Nephron progenitor cell (in vitro differentiated cells): ENCODE measurements around the gene ZDHHC8.

Experiments
- DNase-seq: peaks from one replicate; pipeline ENCODE4 v3.0.0; 2021
- H3K27ac Mint-ChIP-seq: 2 replicates; pipeline ENCODE4 v1.8.0; 2021; ENCODE audit warnings: mild to moderate bottlenecking, moderate library complexity, mixed read lengths
- H3K27me3 Mint-ChIP-seq: 2 replicates; pipeline ENCODE4 v1.8.0; 2021; ENCODE audit warnings: mild to moderate bottlenecking, low read depth, mixed read lengths; ENCODE audit not compliant: poor library complexity
- H3K36me3 Mint-ChIP-seq: 2 replicates; pipeline ENCODE4 v1.8.0; 2021; ENCODE audit warnings: low read depth, mixed read lengths
- H3K4me1 Mint-ChIP-seq: 2 replicates; pipeline ENCODE4 v1.8.0; 2021; ENCODE audit warnings: mixed read lengths
- H3K4me3 Mint-ChIP-seq: 2 replicates; pipeline ENCODE4 v1.8.0; 2021; ENCODE audit warnings: mild to moderate bottlenecking, moderate library complexity, mixed read lengths
- H3K9me3 Mint-ChIP-seq: 2 replicates; pipeline ENCODE4 v1.8.0; 2021; ENCODE audit warnings: mild to moderate bottlenecking, moderate library complexity, mixed read lengths
- CTCF ChIP-seq: fragments of 200-600 bp; sonication (generic); IDR thresholded peaks from 2 replicates; pipeline ENCODE4 v1.5.0; 2021; ENCODE audit warnings: antibody characterized with exemption

Gene ZDHHC8

GRCh38 chr22:20155330-20156041 lies 23.9 kb downstream of the ZDHHC8 start:
- Mint-ChIP-seq H3K36me3 (no peaks in the 10 kb centered on the region), H3K4me1 (peaks cover 26% of the 10 kb centered on the region), H3K4me3 (no peak overlapping the region), H3K27me3 (peaks cover 13% of the 10 kb centered on the region), H3K9me3 (no peaks in the 10 kb centered on the region), H3K27ac (no peak overlapping the region)
- no peak for DNase-seq
- no peak for TF ChIP-seq CTCF

DNA sequence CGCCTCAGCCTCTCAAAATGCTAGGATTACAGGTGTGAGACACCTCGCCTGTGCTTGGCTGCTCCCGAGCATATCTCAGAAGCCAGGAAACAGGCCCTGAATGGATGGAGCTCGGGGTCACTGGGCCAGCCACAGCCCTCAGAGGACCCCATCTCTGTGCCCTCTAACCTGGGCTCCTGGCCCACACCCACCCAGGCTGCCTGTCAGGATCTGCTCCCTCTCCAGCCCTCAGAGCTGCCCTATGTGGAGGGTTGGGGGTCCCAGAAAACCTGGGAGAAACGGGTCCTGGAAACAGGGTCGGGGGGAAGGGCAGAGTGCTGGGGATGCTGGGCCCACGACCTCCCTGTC lies 24.4 kb downstream of the ZDHHC8 start:
- Mint-ChIP-seq H3K9me3 (no peaks in the 10 kb centered on the region), H3K36me3 (no peaks in the 10 kb centered on the region), H3K27me3 (peaks cover 16% of the 10 kb centered on the region), H3K4me3 (no peak overlapping the region), H3K4me1 (peaks cover 26% of the 10 kb centered on the region), H3K27ac (no peak overlapping the region)
- DNase-seq = no peak
- no peak for TF ChIP-seq CTCF

DNA sequence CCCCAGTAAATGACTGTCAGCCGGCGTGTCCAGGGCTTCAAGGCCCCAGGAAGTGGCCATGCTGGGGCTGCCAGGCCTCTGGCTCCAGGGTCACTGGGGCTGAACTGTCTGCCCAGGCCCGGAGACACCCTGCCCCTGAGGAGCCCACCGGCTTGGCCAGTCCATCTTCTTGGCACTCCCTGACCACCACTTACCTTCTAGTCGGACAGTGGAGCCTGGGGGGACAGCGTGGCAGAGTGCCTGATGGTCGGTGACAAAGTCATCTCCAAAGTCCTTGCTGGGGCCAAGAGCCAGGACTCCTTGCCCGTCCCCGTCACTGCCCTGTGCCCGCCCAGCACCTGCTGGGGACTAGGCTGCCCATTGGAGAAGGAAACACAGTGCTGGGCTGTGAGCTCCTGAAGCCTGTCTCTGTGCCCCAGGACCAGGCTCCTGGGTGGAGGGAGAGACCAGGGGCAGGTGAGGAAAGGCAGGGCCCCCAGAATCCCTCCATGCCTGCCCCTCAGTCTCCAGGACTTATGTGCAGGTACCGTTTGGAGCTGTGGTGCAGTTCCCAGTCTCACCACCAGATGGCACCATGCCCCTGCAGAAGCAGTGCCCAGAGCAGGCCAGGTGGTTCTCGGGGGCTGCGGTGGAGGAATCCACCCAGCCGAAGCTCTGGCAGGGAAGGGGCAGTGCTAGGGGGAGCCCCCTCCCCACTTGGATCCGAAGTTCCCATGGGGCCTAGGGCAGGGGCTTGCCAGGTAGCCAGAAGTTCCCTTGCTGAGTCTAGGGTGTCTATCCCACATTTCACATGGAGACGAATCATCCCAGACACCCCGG lies 25.2 kb downstream of the ZDHHC8 start:
- DNase-seq = peak; percentile 97
- Mint-ChIP-seq H3K4me1 (peaks cover 26% of the 10 kb centered on the region), H3K27me3 (peaks cover 21% of the 10 kb centered on the region), H3K9me3 (no peaks in the 10 kb centered on the region), H3K36me3 (no peaks in the 10 kb centered on the region), H3K4me3 (no peak overlapping the region), H3K27ac (no peak overlapping the region)
- peak; percentile 97 for TF ChIP-seq CTCF

DNA sequence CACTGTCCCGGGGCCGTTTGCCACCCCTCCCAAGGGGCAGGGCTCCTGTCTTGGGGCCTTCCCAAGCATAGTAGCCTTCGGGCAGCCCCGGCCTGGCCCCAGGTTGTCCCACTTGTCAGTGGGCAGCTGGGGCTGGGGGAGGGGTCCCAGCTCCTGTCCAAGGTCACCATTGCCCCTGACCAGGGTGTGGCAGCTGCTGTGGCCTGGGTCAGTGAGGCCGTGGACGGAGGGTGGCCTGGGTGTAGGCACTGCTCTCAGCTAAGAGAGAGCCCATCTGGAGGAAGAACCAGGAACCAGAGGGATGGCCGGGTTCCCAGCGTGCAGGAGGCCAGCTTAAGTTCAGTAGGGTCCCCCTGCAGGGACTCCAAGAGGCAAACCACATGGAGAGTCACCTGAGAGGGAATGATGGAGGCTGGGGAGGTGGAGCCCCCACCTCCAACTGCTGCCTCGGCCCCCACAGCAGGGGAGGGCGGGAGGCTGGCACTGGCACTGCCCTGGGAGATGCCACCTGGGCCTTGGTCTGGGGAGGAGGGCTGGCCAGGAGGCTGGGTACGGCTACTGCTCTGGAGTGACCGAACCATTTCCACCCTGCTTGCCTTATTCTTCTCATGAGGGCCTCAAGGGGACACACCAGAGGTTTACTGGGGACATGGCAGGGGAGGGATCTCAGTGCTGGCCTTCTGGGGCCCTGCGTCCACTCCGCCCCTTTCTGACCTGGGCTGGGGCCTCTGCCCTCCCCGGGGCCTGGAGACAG lies 26.0 kb downstream of the ZDHHC8 start:
- peaks cover 26% of the 10 kb centered on the region for H3K4me1 Mint-ChIP-seq
- H3K27ac Mint-ChIP-seq = no peak overlapping the region
- peaks cover 22% of the 10 kb centered on the region for H3K27me3 Mint-ChIP-seq
- H3K9me3 Mint-ChIP-seq = no peaks in the 10 kb centered on the region
- no peak for TF ChIP-seq CTCF
- DNase-seq = no peak
- no peaks in the 10 kb centered on the region for H3K36me3 Mint-ChIP-seq
- no peak overlapping the region for H3K4me3 Mint-ChIP-seq

DNA sequence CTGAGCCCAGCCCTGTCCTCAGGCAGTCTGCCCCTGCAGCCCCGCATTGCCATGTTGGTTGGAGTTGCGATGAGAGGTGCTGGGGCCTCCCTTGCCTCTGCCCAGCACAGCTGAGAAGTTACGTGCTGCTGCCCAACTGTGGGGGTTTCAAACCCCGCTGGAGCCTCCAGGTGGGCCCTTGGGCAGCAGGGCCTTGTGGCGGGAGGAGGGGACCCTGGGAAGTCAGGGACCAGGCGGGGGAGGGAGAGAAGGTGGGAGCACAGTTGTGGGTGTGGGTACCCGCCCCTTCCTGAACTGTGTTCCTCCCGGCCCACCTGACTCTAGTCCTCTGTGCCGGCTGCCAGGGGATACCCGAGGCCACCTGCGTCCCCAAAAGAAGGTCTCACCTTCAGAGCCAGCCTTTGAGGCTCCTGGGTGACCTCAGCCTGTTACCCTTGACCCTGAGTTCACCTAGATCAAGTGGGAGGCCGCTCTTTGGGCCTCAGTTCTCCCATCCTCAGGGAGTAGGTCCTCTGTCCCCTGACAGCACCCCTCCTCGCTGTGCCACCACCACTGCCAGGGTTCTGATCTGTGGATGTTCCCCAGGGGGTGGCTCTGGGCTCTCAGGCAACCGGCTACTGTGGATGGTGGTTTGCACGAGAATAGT lies 26.9 kb downstream of the ZDHHC8 start:
- no peaks in the 10 kb centered on the region for H3K9me3 Mint-ChIP-seq
- no peak overlapping the region for H3K27ac Mint-ChIP-seq
- no peak for DNase-seq
- no peaks in the 10 kb centered on the region for H3K36me3 Mint-ChIP-seq
- peaks cover 19% of the 10 kb centered on the region for H3K4me1 Mint-ChIP-seq
- TF ChIP-seq CTCF = no peak
- peaks cover 21% of the 10 kb centered on the region for H3K27me3 Mint-ChIP-seq
- no peak overlapping the region for H3K4me3 Mint-ChIP-seq
